Activated CD4-positive, alpha-beta memory T cell treated with anti-CD3 and anti-CD28 coated beads for 36 hours (primary cell): ENCODE data around the gene COL5A2. TPM values are rescaled to one million over a fixed set of nuclear protein-coding genes. Genes with fewer than 3 reads are reported as not detected.

Source experiments
- CTCF ChIA-PET: fragments of 350-600 bp; sonication (Branson Sonifier 250); formaldehyde crosslinking; loops from one replicate; lab custom pipeline; 2021; ENCODE audit warnings: antibody characterized with exemption, inconsistent platforms; lab: Charles Lee
- POLR2A ChIA-PET: fragments of 350-600 bp; sonication (Branson Sonifier 250); formaldehyde crosslinking; loops from one replicate; lab custom pipeline; 2021; ENCODE audit warnings: antibody characterized with exemption; lab: Charles Lee
- DNase-seq: peaks from one replicate; pipeline ENCODE4 v3.0.0-alpha.2; 2020
- H3K27ac Mint-ChIP-seq: one replicate; pipeline ENCODE4 v1.8.0; 2021; ENCODE audit warnings: mixed read lengths
- H3K27me3 Mint-ChIP-seq: one replicate; pipeline ENCODE4 v1.8.0; 2021; ENCODE audit warnings: mixed read lengths
- H3K36me3 Mint-ChIP-seq: one replicate; pipeline ENCODE4 v1.8.0; 2021; ENCODE audit warnings: mixed read lengths
- H3K4me1 Mint-ChIP-seq: one replicate; pipeline ENCODE4 v1.8.0; 2021; ENCODE audit warnings: low read depth, mixed read lengths
- H3K4me3 Mint-ChIP-seq: one replicate; pipeline ENCODE4 v1.8.0; 2021; ENCODE audit warnings: mild to moderate bottlenecking, mixed read lengths
- H3K9me3 Mint-ChIP-seq: one replicate; pipeline ENCODE4 v1.8.0; 2021; ENCODE audit warnings: mixed read lengths
- intact Hi-C: fragments of 100-400 bp; cut with micrococcal nuclease; formaldehyde crosslinking; loops from one replicate; pipeline ENCODE4 v1.15.1; 2023
- total RNA-seq, 2 experiments: library from RNA; stranded (reverse); gene quantifications; one replicate each; pipeline ENCODE4 v1.2.3, GENCODE V29; 2021

Gene COL5A2
- total RNA-seq, 2 experiments from 2014 or later = 0.83 to 0.85 TPM

DNA sequence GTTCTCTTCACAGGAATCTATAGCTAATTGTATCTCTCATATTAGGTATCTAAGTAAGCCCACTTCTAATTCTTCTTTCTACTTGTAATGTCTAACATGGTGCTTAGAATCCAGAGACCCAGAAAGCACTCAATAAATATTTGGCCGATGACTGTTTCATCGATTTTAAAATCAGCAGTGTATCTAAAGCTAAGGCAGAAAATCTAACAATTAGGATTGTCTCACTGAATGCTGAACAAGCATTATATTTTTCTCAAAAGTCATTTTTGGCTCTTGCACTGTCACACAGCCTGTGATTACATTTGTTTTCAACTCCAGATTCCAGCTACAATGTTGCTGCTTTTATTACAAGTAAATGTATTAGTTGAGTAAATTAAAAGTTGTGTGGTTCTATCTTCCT lies 20.3 kb downstream of the COL5A2 start:
- no peaks in the 10 kb centered on the region for H3K9me3 Mint-ChIP-seq
- POLR2A ChIA-PET = no interaction called here
- H3K36me3 Mint-ChIP-seq = no peaks in the 10 kb centered on the region
- no peak overlapping the region for H3K4me3 Mint-ChIP-seq
- CTCF ChIA-PET = no interaction called here
- H3K27me3 Mint-ChIP-seq = no peaks in the 10 kb centered on the region
- no peak overlapping the region for H3K27ac Mint-ChIP-seq
- intact Hi-C loops = no loop called here
- DNase-seq = no peak
- H3K4me1 Mint-ChIP-seq = no peaks in the 10 kb centered on the region

GRCh38 chr2:189157939-189158338 lies 21.6 kb downstream of the COL5A2 start:
- POLR2A ChIA-PET = no interaction called here
- intact Hi-C loops = no loop called here

GRCh38 chr2:189157456-189157855 lies 22.1 kb downstream of the COL5A2 start:
- no peaks in the 10 kb centered on the region for H3K4me1 Mint-ChIP-seq
- H3K4me3 Mint-ChIP-seq = no peak overlapping the region
- no peaks in the 10 kb centered on the region for H3K9me3 Mint-ChIP-seq
- H3K36me3 Mint-ChIP-seq = no peaks in the 10 kb centered on the region
- H3K27me3 Mint-ChIP-seq = no peaks in the 10 kb centered on the region
- ChIA-PET CTCF (interaction anchor here (2.0 kb wide), 1 partner anchor 15 kb away, joined by 8 read pairs; no protein-coding TSS in a partner anchor), POLR2A (no interaction called here)
- no peak overlapping the region for H3K27ac Mint-ChIP-seq
- intact Hi-C loops = no loop called here
- DNase-seq = no peak

More at GRCh38 chr2:189157939-189158338, 21.6 kb downstream of the COL5A2 start:
- Mint-ChIP-seq H3K27me3 (no peaks in the 10 kb centered on the region), H3K9me3 (no peaks in the 10 kb centered on the region), H3K27ac (no peak overlapping the region), H3K4me1 (no peaks in the 10 kb centered on the region), H3K4me3 (no peak overlapping the region), H3K36me3 (no peaks in the 10 kb centered on the region)
- DNase-seq = no peak
- CTCF ChIA-PET = no interaction called here

DNA sequence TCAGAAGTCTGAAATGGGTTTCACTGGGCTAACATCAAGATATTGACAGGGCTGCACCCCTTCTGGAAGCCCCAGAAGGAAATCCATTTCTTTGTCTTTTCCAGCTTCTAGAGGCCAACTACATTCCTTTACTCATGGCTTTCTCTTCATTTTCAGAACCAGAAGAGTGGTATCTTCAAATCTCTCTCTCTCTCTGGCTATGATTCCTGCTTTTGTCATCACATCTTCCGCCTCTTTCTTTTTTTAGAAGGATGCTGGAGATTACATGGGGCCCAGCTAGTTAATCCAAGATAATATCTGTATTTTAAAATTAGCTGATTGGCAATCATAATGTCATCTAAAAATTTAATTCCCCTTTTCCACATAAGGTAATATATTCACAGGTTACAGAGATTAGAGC lies 23.8 kb downstream of the COL5A2 start:
- Mint-ChIP-seq H3K4me1 (no peaks in the 10 kb centered on the region), H3K4me3 (no peak overlapping the region), H3K27me3 (no peaks in the 10 kb centered on the region), H3K27ac (no peak overlapping the region), H3K9me3 (no peaks in the 10 kb centered on the region), H3K36me3 (no peaks in the 10 kb centered on the region)
- intact Hi-C loops = no loop called here
- POLR2A ChIA-PET = no interaction called here
- no peak for DNase-seq
- CTCF ChIA-PET = interaction anchor here (2.0 kb wide), 1 partner anchor 13 kb away, joined by 8 read pairs; no protein-coding TSS in a partner anchor

- H3K27me3 Mint-ChIP-seq = no peaks in the 10 kb centered on the region
- intact Hi-C loops = no loop called here
- ChIA-PET CTCF (interaction anchor here (3.3 kb wide), 1 partner anchor 11 kb away, joined by 16 read pairs; no protein-coding TSS in a partner anchor), POLR2A (no interaction called here)
- no peaks in the 10 kb centered on the region for H3K4me1 Mint-ChIP-seq
- no peak overlapping the region for H3K4me3 Mint-ChIP-seq
- no peaks in the 10 kb centered on the region for H3K36me3 Mint-ChIP-seq
- H3K9me3 Mint-ChIP-seq = no peaks in the 10 kb centered on the region
- DNase-seq = no peak
- no peak overlapping the region for H3K27ac Mint-ChIP-seq
Measured at GRCh38 chr2:189153619-189154018, 25.9 kb downstream of the COL5A2 start.

DNA sequence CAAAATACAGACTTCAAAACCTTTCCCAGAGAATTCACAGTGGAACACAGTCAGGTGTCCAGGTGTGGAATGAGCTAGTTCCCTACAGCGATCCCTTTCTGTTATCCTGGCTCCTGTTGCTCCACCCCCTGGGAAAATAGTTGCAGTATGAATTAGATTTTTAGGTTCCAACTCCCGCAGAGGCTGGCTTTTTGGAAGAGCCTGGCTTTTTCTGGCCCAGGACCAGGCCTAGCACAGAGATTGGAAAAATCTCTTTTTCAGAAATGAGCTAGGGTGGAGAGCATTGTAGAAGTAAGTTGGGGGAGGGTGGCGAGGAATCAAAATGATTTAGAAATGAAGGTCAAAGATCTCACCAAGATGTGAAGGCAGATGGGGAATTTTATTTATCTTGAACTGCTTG lies 27.1 kb downstream of the COL5A2 start:
- H3K27ac Mint-ChIP-seq = no peak overlapping the region
- H3K4me1 Mint-ChIP-seq = no peaks in the 10 kb centered on the region

GRCh38 chr2:189151906-189152305 lies 27.7 kb downstream of the COL5A2 start:
- Mint-ChIP-seq H3K9me3 (no peaks in the 10 kb centered on the region), H3K4me3 (no peak overlapping the region), H3K27ac (no peak overlapping the region), H3K27me3 (no peaks in the 10 kb centered on the region), H3K36me3 (no peaks in the 10 kb centered on the region), H3K4me1 (no peaks in the 10 kb centered on the region)
- ChIA-PET POLR2A (no interaction called here), CTCF (interaction anchor here (3.3 kb wide), 1 partner anchor 9 kb away, joined by 16 read pairs; no protein-coding TSS in a partner anchor)
- no peak for DNase-seq
- intact Hi-C loops = no loop called here

More for the DNA sequence above, 27.1 kb downstream of the COL5A2 start:
- intact Hi-C loops = no loop called here
- no peak for DNase-seq
- ChIA-PET CTCF (interaction anchor here (3.3 kb wide), 1 partner anchor 10 kb away, joined by 16 read pairs; no protein-coding TSS in a partner anchor), POLR2A (no interaction called here)
- Mint-ChIP-seq H3K27me3 (no peaks in the 10 kb centered on the region), H3K4me3 (no peak overlapping the region), H3K36me3 (no peaks in the 10 kb centered on the region), H3K9me3 (no peaks in the 10 kb centered on the region)

GRCh38 chr2:189150033-189150432 lies 29.5 kb downstream of the COL5A2 start:
- Mint-ChIP-seq H3K4me1 (no peaks in the 10 kb centered on the region), H3K4me3 (no peak overlapping the region), H3K27me3 (no peaks in the 10 kb centered on the region), H3K36me3 (no peaks in the 10 kb centered on the region), H3K27ac (no peak overlapping the region), H3K9me3 (no peaks in the 10 kb centered on the region)
- no peak for DNase-seq
- CTCF ChIA-PET = no interaction called here
- intact Hi-C loops = no loop called here
- POLR2A ChIA-PET = no interaction called here

DNA sequence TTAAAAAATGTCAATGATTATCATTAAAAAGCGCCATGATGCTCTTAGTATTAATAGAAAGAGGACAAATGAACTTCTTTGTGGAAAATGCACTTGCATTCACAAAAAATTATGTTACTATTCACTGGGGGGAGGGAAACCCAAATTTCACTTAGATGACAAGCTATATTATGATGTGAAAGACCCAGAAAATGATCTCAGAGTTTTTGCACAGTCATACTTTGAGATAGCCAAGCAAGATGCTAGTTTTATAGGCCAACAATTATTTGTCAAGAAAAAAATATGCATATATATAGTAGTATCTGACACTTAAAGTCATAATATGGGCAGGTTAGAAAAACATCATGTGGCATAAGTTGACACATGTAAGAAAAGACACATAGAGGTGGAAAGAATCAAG lies 31.6 kb downstream of the COL5A2 start:
- POLR2A ChIA-PET = no interaction called here
- CTCF ChIA-PET = interaction anchor here (0.6 kb wide), 1 partner anchor 165 kb away, joined by 3 read pairs; no protein-coding TSS in a partner anchor
- H3K4me1 Mint-ChIP-seq = no peaks in the 10 kb centered on the region
- no peaks in the 10 kb centered on the region for H3K36me3 Mint-ChIP-seq
- no peaks in the 10 kb centered on the region for H3K27me3 Mint-ChIP-seq
- intact Hi-C loops = no loop called here
- DNase-seq = no peak
- H3K4me3 Mint-ChIP-seq = no peak overlapping the region
- H3K27ac Mint-ChIP-seq = no peak overlapping the region
- H3K9me3 Mint-ChIP-seq = no peaks in the 10 kb centered on the region

- Mint-ChIP-seq H3K9me3 (no peaks in the 10 kb centered on the region), H3K27me3 (no peaks in the 10 kb centered on the region), H3K27ac (no peak overlapping the region), H3K4me3 (no peak overlapping the region), H3K36me3 (no peaks in the 10 kb centered on the region), H3K4me1 (no peaks in the 10 kb centered on the region)
- no peak for DNase-seq
- intact Hi-C loops = no loop called here
- ChIA-PET POLR2A (no interaction called here), CTCF (interaction anchor here (0.6 kb wide), 1 partner anchor 165 kb away, joined by 3 read pairs; no protein-coding TSS in a partner anchor)
Measured at GRCh38 chr2:189147361-189147760, 32.2 kb downstream of the COL5A2 start.

DNA sequence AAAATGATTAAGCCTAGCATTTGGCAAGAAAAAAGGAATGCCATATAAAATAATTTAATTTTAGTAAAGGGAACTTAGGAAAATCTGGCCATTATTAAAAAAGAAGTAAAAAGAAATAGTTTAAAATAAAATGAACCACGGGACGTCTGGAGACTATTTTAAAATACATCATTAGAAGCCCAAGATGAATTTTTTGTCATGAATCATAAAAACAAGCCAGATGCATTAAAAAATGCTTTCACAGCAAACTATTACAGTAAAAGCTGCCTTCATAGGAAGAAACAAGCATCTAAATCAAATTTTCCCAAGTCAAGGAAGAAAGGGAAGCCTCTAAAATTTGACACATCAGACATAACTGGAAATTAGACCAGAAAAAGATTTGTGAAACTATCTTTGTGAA lies 33.0 kb downstream of the COL5A2 start:
- no peaks in the 10 kb centered on the region for H3K36me3 Mint-ChIP-seq

DNA sequence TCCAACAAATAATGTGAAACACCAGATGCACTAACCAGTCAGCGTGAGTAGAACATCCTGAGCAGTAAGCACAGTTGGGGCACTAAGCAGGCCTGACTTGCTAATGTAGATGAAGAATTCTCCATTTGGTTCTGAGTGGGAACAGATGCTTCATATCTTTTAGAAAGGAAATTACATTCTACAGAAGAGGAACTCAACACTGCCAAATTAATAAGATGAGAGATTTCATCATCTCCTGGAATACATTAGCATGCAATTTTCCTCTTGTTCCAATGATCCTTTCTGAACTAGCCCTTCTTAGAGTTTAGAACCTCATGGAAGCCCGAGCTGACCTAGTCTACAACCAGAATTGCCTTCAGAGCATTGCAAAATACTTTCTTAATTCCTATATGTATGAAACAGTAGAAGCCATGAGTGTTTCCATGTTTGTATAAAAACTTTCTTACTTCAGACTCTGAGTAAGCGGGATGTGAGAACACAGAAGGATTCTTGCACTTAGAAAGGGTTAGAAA lies 34.8 kb downstream of the COL5A2 start:
- no peaks in the 10 kb centered on the region for H3K27me3 Mint-ChIP-seq
- no peak overlapping the region for H3K4me3 Mint-ChIP-seq
- no peaks in the 10 kb centered on the region for H3K36me3 Mint-ChIP-seq
- no peak for DNase-seq
- CTCF ChIA-PET = no interaction called here
- no peaks in the 10 kb centered on the region for H3K9me3 Mint-ChIP-seq
- POLR2A ChIA-PET = no interaction called here
- intact Hi-C loops = no loop called here
- H3K4me1 Mint-ChIP-seq = no peaks in the 10 kb centered on the region
- H3K27ac Mint-ChIP-seq = no peak overlapping the region

More for the DNA sequence above, 33.0 kb downstream of the COL5A2 start:
- Mint-ChIP-seq H3K27ac (no peak overlapping the region), H3K9me3 (no peaks in the 10 kb centered on the region), H3K27me3 (no peaks in the 10 kb centered on the region), H3K4me3 (no peak overlapping the region), H3K4me1 (no peaks in the 10 kb centered on the region)
- intact Hi-C loops = no loop called here
- ChIA-PET POLR2A (no interaction called here), CTCF (no interaction called here)
- DNase-seq = no peak

- DNase-seq = no peak
- ChIA-PET POLR2A (interaction anchor here (0.6 kb wide), 1 partner anchor 20 kb away, joined by 3 read pairs; no protein-coding TSS in a partner anchor), CTCF (interaction anchor here (0.6 to 4.4 kb wide), 9 partner anchors 9 to 630 kb away, joined by 3 to 58 read pairs (median 7); no protein-coding TSS in a partner anchor)
- H3K4me3 Mint-ChIP-seq = no peak overlapping the region
- H3K27me3 Mint-ChIP-seq = no peaks in the 10 kb centered on the region
- H3K4me1 Mint-ChIP-seq = no peaks in the 10 kb centered on the region
- H3K36me3 Mint-ChIP-seq = no peaks in the 10 kb centered on the region
- intact Hi-C loops = loop anchor here (1.0 kb wide), 3 partner anchors 144 to 268 kb away; no protein-coding TSS in a partner anchor
- H3K9me3 Mint-ChIP-seq = no peaks in the 10 kb centered on the region
- no peak overlapping the region for H3K27ac Mint-ChIP-seq
Measured at GRCh38 chr2:189143925-189144324, 35.6 kb downstream of the COL5A2 start.
